ENCODE measurements around the gene DNM3.

The DNM3 gene

DNA sequence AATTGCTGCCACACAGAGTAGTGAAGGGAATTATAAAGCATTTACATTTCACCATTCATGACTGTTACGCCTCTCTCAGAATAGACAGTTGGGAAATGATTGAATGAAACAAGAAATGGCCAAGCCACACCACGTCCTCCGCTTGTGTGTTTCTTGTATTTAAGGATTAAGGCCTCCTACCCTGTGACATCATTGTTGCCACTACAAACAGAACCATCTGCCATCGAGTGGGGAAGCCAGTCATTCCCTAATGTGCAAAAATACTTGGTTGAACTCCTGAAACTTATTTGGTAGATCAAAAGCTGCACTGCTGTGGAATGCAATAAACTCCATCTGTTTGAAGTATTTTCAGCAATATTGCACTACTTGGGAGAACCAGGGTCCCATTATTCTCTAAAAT lies 480.2 kb downstream of the DNM3 start:
- ChIA-PET POLR2A (no interaction called here), CTCF (no interaction called here)
- no peak for TF ChIP-seq ZFP41 (tag by site-specific recombination; IDR thresholded peaks at IDR 0.05; ENCODE audit: borderline replicate concordance)
- TF ChIP-seq, protein P1, sequence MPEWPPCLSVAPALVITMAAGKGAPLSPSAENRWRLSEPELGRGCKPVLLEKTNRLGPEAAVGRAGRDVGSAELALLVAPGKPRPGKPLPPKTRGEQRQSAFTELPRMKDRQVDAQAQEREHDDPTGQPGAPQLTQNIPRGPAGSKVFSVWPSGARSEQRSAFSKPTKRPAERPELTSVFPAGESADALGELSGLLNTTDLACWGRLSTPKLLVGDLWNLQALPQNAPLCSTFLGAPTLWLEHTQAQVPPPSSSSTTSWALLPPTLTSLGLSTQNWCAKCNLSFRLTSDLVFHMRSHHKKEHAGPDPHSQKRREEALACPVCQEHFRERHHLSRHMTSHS (tag by site-specific recombination; IDR thresholded peaks at IDR 0.05), result no peak
- TF ChIP-seq, protein P2, sequence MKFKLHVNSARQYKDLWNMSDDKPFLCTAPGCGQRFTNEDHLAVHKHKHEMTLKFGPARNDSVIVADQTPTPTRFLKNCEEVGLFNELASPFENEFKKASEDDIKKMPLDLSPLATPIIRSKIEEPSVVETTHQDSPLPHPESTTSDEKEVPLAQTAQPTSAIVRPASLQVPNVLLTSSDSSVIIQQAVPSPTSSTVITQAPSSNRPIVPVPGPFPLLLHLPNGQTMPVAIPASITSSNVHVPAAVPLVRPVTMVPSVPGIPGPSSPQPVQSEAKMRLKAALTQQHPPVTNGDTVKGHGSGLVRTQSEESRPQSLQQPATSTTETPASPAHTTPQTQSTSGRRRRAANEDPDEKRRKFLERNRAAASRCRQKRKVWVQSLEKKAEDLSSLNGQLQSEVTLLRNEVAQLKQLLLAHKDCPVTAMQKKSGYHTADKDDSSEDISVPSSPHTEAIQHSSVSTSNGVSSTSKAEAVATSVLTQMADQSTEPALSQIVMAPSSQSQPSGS (tag by site-specific recombination; IDR thresholded peaks at IDR 0.05; ENCODE audit: low read depth), result peak; percentile 31; the same call in 1 of the 2 replicates
- Histone ChIP-seq H3K27ac (ENCODE audit: extremely low read depth, low read depth, low read length) (peak overlapping the region; percentile 64; the same call in 1 of the 2 replicates), H3K36me3 (ENCODE audit: control insufficient read depth in 2 of 2, insufficient read depth in 1 of 2, low read length in 2 of 2) (no peaks in the 10 kb centered on the region), H3K9me3 (ENCODE audit: control insufficient read depth, insufficient read depth, low read depth, low read length) (no peaks in the 10 kb centered on the region), H3K4me3 (ENCODE audit: low read depth, low read length) (no peak overlapping the region), H3K4me1 (ENCODE audit: control insufficient read depth, insufficient read depth, low read length) (peaks cover 8% of the 10 kb centered on the region)

DNA sequence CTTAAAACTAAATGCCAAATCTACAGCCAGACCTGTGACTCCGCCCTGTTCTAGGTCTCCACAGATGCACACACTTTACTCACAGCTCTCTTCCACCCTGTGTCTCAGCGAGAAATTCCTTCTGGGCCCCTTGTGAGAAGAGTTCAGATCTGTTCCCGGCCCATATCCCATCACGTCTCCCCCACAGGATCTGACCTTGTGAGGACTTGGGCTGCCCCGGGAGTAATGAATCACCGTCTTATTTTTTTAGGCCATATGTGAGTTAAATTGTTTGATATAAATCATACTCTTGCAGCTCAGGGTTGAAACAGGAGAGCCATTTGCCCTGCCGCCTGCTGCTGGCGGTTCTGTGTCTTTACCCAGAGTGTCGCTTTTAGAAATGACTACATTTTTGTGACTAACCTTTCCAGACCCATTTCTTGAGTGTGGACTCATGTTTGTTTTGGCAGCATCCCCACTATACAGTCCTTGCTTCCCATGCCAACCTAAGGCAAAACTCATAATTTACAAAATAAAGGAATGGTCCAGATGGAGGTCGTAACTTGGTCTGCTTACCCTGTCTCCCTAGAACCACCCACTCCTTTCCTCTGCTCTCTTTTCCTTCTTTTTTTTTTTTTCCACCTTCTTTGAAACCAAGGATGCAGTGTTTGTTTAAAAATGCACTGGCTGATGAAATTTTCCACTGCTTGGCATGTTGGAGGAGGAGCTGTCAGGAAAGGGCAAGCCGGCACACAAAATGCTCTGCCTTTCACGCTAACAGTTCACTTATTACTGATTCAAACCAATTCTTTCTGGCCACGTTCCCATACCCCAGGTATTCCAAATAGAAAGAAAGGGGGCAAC lies 481.1 kb downstream of the DNM3 start:
- H3K9me3 ChIP-seq (ENCODE audit: control insufficient read depth, insufficient read depth, low read depth, low read length), result no peaks in the 10 kb centered on the region
- H3K4me3 ChIP-seq (ENCODE audit: low read depth, low read length), result no peak overlapping the region
- H3K4me1 ChIP-seq (ENCODE audit: control insufficient read depth, insufficient read depth, low read length), result peaks cover 8% of the 10 kb centered on the region
- no peaks in the 10 kb centered on the region for H3K36me3 ChIP-seq (ENCODE audit: control insufficient read depth in 2 of 2, insufficient read depth in 1 of 2, low read length in 2 of 2)
- ChIA-PET POLR2A (interaction anchor here (0.6 to 1.3 kb wide), 3 partner anchors 37 to 175 kb away, joined by 3 to 4 read pairs (median 4); no protein-coding TSS in a partner anchor), CTCF (interaction anchor here (0.5 to 0.7 kb wide), 2 partner anchors 38 to 267 kb away, joined by 3 to 4 read pairs; no protein-coding TSS in a partner anchor)
- peak overlapping the region; percentile 64 for H3K27ac ChIP-seq (ENCODE audit: extremely low read depth, low read depth, low read length)
- TF ChIP-seq ZNF138 (tag by site-specific recombination; IDR thresholded peaks at IDR 0.05; ENCODE audit: borderline replicate concordance) (no peak), ZNF223 (tag by site-specific recombination; IDR thresholded peaks at IDR 0.05) (peak; percentile 91), ZNF660 (tag by site-specific recombination; IDR thresholded peaks at IDR 0.05) (peak; percentile 80; the same call in 1 of the 2 replicates), KLF1 (tag by site-specific recombination; IDR thresholded peaks at IDR 0.05) (no peak), ZNF433 (tag by site-specific recombination; IDR thresholded peaks at IDR 0.05; ENCODE audit: low read depth) (no peak), ZNF629 (tag by site-specific recombination; IDR thresholded peaks at IDR 0.05) (peak; percentile 41; the same call in 1 of the 2 replicates), ZNF311 (tag by site-specific recombination; IDR thresholded peaks at IDR 0.05; ENCODE audit: borderline replicate concordance) (no peak)
- TF ChIP-seq, protein P3, sequence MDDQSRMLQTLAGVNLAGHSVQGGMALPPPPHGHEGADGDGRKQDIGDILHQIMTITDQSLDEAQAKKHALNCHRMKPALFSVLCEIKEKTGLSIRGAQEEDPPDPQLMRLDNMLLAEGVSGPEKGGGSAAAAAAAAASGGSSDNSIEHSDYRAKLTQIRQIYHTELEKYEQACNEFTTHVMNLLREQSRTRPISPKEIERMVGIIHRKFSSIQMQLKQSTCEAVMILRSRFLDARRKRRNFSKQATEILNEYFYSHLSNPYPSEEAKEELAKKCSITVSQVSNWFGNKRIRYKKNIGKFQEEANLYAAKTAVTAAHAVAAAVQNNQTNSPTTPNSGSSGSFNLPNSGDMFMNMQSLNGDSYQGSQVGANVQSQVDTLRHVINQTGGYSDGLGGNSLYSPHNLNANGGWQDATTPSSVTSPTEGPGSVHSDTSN (CRISPR knock-in tag; IDR thresholded peaks at IDR 0.05), result no peak
- TF ChIP-seq, protein P4, sequence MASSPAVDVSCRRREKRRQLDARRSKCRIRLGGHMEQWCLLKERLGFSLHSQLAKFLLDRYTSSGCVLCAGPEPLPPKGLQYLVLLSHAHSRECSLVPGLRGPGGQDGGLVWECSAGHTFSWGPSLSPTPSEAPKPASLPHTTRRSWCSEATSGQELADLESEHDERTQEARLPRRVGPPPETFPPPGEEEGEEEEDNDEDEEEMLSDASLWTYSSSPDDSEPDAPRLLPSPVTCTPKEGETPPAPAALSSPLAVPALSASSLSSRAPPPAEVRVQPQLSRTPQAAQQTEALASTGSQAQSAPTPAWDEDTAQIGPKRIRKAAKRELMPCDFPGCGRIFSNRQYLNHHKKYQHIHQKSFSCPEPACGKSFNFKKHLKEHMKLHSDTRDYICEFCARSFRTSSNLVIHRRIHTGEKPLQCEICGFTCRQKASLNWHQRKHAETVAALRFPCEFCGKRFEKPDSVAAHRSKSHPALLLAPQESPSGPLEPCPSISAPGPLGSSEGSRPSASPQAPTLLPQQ (tag by site-specific recombination; IDR thresholded peaks at IDR 0.05), result peak; percentile 73; the same call in 1 of the 2 replicates
- TF ChIP-seq, protein P5, sequence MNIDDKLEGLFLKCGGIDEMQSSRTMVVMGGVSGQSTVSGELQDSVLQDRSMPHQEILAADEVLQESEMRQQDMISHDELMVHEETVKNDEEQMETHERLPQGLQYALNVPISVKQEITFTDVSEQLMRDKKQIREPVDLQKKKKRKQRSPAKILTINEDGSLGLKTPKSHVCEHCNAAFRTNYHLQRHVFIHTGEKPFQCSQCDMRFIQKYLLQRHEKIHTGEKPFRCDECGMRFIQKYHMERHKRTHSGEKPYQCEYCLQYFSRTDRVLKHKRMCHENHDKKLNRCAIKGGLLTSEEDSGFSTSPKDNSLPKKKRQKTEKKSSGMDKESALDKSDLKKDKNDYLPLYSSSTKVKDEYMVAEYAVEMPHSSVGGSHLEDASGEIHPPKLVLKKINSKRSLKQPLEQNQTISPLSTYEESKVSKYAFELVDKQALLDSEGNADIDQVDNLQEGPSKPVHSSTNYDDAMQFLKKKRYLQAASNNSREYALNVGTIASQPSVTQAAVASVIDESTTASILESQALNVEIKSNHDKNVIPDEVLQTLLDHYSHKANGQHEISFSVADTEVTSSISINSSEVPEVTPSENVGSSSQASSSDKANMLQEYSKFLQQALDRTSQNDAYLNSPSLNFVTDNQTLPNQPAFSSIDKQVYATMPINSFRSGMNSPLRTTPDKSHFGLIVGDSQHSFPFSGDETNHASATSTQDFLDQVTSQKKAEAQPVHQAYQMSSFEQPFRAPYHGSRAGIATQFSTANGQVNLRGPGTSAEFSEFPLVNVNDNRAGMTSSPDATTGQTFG (tag by site-specific recombination; IDR thresholded peaks at IDR 0.05; ENCODE audit: borderline replicate concordance), result no peak
- TF ChIP-seq, protein P6, sequence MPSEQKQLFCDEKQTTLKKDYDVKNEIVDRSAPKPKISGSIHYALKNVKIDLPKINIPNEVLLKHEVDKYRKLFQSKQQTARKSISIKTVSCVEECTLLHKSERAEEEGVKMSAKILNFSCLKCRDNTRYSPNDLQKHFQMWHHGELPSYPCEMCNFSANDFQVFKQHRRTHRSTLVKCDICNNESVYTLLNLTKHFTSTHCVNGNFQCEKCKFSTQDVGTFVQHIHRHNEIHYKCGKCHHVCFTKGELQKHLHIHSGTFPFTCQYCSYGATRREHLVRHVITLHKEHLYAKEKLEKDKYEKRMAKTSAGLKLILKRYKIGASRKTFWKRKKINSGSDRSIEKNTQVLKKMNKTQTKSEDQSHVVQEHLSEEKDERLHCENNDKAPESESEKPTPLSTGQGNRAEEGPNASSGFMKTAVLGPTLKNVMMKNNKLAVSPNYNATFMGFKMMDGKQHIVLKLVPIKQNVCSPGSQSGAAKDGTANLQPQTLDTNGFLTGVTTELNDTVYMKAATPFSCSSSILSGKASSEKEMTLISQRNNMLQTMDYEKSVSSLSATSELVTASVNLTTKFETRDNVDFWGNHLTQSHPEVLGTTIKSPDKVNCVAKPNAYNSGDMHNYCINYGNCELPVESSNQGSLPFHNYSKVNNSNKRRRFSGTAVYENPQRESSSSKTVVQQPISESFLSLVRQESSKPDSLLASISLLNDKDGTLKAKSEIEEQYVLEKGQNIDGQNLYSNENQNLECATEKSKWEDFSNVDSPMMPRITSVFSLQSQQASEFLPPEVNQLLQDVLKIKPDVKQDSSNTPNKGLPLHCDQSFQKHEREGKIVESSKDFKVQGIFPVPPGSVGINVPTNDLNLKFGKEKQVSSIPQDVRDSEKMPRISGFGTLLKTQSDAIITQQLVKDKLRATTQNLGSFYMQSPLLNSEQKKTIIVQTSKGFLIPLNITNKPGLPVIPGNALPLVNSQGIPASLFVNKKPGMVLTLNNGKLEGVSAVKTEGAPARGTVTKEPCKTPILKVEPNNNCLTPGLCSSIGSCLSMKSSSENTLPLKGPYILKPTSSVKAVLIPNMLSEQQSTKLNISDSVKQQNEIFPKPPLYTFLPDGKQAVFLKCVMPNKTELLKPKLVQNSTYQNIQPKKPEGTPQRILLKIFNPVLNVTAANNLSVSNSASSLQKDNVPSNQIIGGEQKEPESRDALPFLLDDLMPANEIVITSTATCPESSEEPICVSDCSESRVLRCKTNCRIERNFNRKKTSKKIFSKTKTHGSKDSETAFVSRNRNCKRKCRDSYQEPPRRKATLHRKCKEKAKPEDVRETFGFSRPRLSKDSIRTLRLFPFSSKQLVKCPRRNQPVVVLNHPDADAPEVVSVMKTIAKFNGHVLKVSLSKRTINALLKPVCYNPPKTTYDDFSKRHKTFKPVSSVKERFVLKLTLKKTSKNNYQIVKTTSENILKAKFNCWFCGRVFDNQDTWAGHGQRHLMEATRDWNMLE (tag by site-specific recombination; conservative IDR thresholded peaks at IDR 0.05; ENCODE audit: low read depth), result peak; percentile 41; the same call in 1 of the 2 replicates
- TF ChIP-seq, protein P7, sequence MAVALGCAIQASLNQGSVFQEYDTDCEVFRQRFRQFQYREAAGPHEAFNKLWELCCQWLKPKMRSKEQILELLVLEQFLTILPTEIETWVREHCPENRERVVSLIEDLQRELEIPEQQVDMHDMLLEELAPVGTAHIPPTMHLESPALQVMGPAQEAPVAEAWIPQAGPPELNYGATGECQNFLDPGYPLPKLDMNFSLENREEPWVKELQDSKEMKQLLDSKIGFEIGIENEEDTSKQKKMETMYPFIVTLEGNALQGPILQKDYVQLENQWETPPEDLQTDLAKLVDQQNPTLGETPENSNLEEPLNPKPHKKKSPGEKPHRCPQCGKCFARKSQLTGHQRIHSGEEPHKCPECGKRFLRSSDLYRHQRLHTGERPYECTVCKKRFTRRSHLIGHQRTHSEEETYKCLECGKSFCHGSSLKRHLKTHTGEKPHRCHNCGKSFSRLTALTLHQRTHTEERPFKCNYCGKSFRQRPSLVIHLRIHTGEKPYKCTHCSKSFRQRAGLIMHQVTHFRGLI (tag by site-specific recombination; IDR thresholded peaks at IDR 0.05), result peak; percentile 17; the same call in 1 of the 2 replicates
